ENCODE measurements around the gene LRP1B.

GRCh38 chr2:141748616-141749015 is 382.2 kb downstream of the LRP1B start:
- TF ChIP-seq CTCF (IDR thresholded peaks at IDR 0.05) (no peak), POLR2A (IDR thresholded peaks at IDR 0.05) (no peak)

Measured in tibial nerve (tissue), 3 donors.